GM18526 (cell line): Measurements from ENCODE around the gene RAX.

Experiments
- POLR2A ChIP-seq: IDR thresholded peaks from 3 replicates; pipeline ENCODE4 v1.6.1; 2011; ENCODE audit not compliant: insufficient read length; ENCODE audit errors: extremely low read depth

RAX gene

GRCh38 chr18:59279722-59280121 lies 6.5 kb upstream of the RAX start:
- no peak for TF ChIP-seq POLR2A

GRCh38 chr18:59279193-59279592 lies 5.9 kb upstream of the RAX start:
- no peak for TF ChIP-seq POLR2A

GRCh38 chr18:59278793-59279192 lies 5.5 kb upstream of the RAX start:
- TF ChIP-seq POLR2A, result no peak

- TF ChIP-seq POLR2A, result no peak
Observed at GRCh38 chr18:59276047-59276446, 2.8 kb upstream of the RAX start.

GRCh38 chr18:59275406-59275949 lies 2.2 kb upstream of the RAX start:
- TF ChIP-seq POLR2A, result no peak

GRCh38 chr18:59274533-59274928 lies 1.3 kb upstream of the RAX start:
- TF ChIP-seq POLR2A, result no peak

GRCh38 chr18:59273759-59274532 lies 692 bp upstream of the RAX start:
- TF ChIP-seq POLR2A, result no peak

GRCh38 chr18:59272221-59272888 lies 899 bp downstream of the RAX start:
- TF ChIP-seq POLR2A, result no peak

GRCh38 chr18:59271606-59272220 lies 1.5 kb downstream of the RAX start:
- TF ChIP-seq POLR2A, result no peak

GRCh38 chr18:59270689-59271257 lies 2.5 kb downstream of the RAX start:
- TF ChIP-seq POLR2A, result no peak

GRCh38 chr18:59269563-59270119 lies 3.6 kb downstream of the RAX start:
- TF ChIP-seq POLR2A, result no peak

GRCh38 chr18:59268721-59269562 lies 4.3 kb downstream of the RAX start:
- TF ChIP-seq POLR2A, result no peak

- no peak for TF ChIP-seq POLR2A
Observed at GRCh38 chr18:59268127-59268720, 5.0 kb downstream of the RAX start.

GRCh38 chr18:59267503-59268126 lies 5.6 kb downstream of the RAX start:
- TF ChIP-seq POLR2A, result no peak
